ENCODE data around the gene MAP7D1.
"Not testable (repeated sequence)": the region's sequence is repeated elsewhere in the genome, so short reads cannot be mapped to it uniquely, and the experiment has no call there.

The MAP7D1 gene

DNA sequence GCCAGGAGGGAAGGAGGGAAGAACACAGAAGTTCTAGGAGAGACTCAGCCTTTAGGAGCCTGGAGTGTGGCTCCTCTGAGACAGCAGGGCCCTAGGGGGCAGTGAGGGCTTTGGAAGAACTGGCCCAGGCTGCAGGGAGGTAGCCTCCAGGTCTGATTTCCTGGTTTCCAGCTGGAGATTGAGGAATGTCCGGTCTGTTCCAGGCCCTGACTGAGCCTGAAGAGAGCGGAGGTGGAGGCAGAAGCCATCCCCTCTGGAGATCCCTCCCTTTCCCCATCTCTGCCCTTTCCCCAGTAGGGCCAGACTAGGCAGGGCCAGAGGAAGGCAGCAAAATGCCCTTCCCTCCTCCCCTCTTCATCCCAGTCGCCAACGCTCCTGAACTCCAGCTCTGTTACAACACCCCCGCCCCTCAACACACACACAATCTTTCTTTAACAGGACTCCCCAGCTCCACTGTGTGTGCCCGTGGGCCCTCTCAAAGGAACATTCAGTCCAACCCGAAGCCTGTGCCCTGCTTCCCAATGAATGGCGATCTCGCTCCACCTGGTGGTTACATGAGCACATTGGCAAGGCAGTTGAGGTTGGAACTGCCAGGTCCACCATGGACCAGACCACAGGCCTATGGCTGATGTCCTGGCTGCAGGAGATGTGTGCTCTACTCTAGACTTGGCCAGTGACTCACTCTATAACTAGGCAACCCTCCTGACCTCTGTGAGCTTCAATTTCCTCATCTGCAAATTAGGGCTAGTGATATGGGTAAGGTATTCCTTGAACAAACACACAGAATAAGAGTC is 32.0 kb downstream of the MAP7D1 start:
- DNase-seq (ENCODE audit: low read depth, low spot score): peak; percentile 37
- H3K27ac ChIP-seq: peak overlapping the region; percentile 74

- not testable (repeated sequence) for DNase-seq (ENCODE audit: low read depth, low spot score); H3K27ac ChIP-seq
These were observed 40.8 kb downstream of the MAP7D1 start for GRCh38 chr1:36196805-36197204.

DNA sequence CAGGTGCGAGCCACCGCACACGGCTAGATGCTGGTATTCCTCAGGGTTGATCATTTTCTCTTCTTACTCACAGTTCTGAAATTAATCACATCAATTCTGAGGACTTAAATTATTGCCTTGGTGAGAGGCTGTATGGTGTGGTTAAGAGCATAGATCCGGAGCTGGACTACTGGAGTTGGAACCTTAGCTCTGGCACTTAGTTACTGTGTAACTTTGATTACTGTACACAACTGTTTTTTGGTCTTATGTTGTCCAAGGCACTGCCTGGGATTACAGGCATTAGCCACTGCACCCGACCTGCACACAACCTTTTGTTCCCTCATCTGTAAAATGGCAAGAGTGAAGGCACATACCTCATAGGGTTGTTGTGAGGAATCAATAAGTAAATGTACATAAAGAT is 42.7 kb downstream of the MAP7D1 start:
- H3K27ac ChIP-seq: no peak overlapping the region
- no peak for DNase-seq (ENCODE audit: low read depth, low spot score)

DNA sequence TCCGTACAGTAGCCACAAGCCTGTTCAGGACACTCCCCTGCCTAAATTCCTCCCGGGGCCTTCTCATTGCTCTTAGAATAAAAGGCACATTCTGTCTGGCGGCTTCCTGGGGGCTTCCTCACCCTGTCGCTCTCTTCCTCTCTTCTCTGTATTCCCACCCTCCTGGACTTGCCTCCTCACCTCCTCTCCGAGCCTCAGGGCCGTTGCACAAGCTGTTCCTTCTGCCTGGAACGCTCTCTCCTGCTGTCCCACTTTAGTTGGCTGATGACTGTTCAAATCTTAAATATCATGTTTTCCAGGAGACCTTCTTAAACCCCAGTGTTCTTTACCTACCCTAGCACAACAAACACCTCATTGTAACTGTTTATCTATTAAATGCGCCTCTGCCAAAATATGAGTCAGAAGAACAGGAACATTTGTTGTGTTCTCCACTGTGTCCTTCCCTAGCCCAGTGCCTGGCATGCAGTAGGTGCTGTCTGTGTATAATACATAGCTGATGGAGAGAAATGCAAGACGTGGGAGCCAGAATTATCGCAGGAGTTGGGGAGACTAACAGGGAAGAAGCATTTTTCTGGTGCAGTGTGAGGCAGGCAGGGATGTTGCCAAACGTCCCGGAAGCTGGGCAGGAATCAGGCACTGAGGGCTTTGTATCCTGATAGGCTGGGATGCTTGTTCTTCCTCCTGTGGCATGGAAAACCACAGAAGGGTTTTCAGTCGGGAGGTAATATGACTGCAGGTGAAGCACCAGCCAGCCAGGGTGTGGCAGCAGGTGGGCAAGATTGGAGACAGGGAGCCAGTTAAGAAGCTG is 44.2 kb downstream of the MAP7D1 start:
- H3K27ac ChIP-seq: peak overlapping the region; percentile 20
- no peak for DNase-seq (ENCODE audit: low read depth, low spot score)

DNA sequence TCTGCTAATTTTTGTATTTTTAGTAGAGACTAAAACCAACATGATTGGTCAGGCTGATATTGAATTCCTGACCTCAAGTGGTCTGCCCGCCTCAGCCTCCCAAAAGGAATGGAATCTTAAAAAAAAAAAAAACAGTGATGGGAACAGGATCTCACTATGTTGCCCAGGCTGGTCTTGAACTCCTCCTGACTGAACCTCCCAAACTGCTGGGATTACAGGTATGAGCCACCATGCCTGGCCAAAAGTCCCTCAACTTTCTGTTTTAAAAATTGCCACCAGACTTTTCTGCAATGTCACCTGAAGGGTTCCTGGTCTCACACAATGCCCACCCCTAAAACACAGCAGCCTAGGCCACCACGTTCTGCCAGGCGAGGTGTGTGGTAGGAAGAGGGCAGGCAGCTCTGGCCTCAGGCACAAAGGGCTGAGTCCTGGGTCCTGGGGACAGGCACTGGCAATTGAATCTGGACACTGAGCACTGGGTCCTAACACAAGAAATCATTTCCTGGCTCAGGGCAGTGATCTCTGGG is 47.1 kb downstream of the MAP7D1 start:
- H3K27ac ChIP-seq: no peak overlapping the region
- no peak for DNase-seq (ENCODE audit: low read depth, low spot score)

- no peak for DNase-seq (ENCODE audit: low read depth, low spot score)
These were observed 47.8 kb downstream of the MAP7D1 start for GRCh38 chr1:36203554-36204346.

DNA sequence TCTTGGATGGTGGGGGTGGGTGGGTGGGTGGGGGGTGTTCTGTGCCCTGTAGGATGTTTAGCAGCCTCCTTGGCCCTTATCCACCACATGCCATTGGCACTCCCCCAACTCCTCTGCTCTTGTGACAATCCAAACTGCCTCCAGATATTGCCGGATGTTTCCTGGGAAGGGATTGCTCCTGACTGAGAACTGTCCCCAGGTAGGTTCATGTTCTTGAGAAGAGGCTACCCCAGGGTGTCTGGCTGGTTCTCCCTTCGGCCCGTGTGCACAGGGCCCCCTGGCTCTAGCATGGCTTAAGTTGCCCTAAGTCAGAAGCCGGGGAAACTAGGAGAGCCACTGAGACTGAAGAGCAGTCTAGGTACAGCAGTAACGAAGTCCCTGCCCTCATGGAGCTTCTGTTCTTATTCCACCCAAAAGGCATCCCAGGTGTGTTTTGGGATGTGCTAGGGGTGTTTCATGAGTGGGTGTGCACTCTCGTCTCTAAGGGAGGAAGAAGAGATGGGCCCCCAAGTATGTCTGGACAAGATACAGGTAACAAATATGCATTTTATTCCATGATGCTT is 48.5 kb downstream of the MAP7D1 start:
- H3K27ac ChIP-seq: no peak overlapping the region
- DNase-seq (ENCODE audit: low read depth, low spot score): no peak

More at GRCh38 chr1:36203554-36204346, 47.8 kb downstream of the MAP7D1 start:
- H3K27ac ChIP-seq: no peak overlapping the region

GRCh38 chr1:36206323-36206858 is 50.4 kb downstream of the MAP7D1 start:
- no peak for DNase-seq (ENCODE audit: low read depth, low spot score)
- H3K27ac ChIP-seq: no peak overlapping the region

- H3K27ac ChIP-seq: no peak overlapping the region
- no peak for DNase-seq (ENCODE audit: low read depth, low spot score)
These were observed 51.4 kb downstream of the MAP7D1 start for GRCh38 chr1:36207339-36207738.

DNA sequence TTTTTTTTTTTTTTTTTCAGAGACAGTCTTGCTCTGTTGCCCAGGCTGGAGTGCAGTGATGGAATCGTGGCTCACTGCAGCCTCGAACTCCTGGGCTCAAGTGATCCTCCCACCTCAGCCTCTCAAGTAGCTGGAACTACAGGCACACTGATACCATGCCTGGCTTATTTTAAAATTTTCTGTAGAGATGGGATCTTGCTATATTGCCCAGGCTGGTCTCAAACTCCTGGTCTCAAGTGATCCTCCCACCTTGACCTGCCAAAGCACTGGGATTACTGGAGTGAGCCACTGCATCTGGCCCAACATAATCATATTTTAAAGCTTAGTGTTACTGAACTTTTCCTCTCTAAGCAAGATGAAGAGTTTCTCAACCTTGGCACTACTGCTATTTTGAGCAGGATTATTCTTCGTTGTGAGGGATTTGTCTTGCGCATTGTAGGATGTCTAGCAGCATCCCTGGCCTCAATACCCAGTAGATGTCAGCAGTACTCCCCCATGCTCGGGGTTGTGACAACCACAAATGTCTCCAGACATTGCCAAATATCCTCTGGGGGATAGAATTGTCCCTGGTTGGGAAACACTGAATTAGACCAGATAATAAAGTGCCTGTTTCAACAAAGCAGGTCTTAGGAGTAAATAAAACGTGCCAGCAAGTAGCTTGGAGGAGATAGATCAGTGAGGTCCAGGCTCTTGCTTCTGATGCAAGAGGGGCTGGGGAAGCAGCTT is 53.2 kb downstream of the MAP7D1 start:
- H3K27ac ChIP-seq: no peak overlapping the region
- DNase-seq (ENCODE audit: low read depth, low spot score): no peak

DNA sequence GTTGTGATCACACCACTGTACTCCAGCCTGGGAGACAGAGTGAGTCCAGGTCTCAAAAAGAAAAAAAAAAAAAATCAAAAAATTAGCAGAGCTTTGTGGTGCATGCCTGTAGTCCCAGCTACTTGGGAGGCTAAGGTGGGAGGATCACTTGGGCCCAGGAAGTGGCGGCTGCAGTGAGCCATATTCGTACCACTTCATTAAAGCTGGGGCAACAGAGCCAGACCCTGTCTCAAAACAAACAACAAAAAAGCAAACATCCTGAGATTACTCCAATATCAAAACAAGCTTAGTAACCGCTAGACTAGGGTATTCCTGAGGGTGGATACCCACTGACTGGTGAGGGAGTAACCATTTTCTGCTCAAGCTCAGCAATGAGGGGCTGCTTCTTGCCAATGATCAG is 55.3 kb downstream of the MAP7D1 start:
- no peak overlapping the region for H3K27ac ChIP-seq
- no peak for DNase-seq (ENCODE audit: low read depth, low spot score)

GRCh38 chr1:36211841-36212240 is 55.9 kb downstream of the MAP7D1 start:
- no peak for DNase-seq (ENCODE audit: low read depth, low spot score)
- peak overlapping the region; percentile 16 for H3K27ac ChIP-seq

- peak overlapping the region; percentile 16 for H3K27ac ChIP-seq
- no peak for DNase-seq (ENCODE audit: low read depth, low spot score)
These were observed 56.8 kb downstream of the MAP7D1 start for GRCh38 chr1:36212782-36213181.

- no peak for DNase-seq (ENCODE audit: low read depth, low spot score)
- H3K27ac ChIP-seq: no peak overlapping the region
These were observed 61.7 kb downstream of the MAP7D1 start for GRCh38 chr1:36217670-36218069.

DNA sequence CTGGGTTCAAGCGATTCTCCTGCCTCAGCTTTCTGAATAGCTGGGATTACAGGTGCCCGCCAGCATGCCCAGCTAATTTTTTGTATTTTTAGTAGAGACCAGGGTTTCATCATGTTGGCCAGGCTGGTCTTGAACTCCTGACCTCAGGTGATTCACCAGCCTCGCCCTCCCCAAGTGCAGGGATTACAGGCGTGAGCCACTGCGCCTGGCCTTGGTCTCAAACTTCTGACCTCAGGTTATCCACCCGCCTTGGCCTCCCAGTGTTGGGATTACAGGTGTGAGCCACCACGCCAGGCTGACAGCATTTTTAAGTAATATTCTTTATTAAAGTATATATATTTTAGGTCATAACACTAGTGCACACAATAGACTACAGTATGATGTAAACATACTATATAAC is 65.9 kb downstream of the MAP7D1 start:
- not testable (repeated sequence) for H3K27ac ChIP-seq; DNase-seq (ENCODE audit: low read depth, low spot score)

- DNase-seq (ENCODE audit: low read depth, low spot score): no peak
- peak overlapping the region; percentile 92 for H3K27ac ChIP-seq
These were observed 66.8 kb downstream of the MAP7D1 start for GRCh38 chr1:36222481-36223380.

DNA sequence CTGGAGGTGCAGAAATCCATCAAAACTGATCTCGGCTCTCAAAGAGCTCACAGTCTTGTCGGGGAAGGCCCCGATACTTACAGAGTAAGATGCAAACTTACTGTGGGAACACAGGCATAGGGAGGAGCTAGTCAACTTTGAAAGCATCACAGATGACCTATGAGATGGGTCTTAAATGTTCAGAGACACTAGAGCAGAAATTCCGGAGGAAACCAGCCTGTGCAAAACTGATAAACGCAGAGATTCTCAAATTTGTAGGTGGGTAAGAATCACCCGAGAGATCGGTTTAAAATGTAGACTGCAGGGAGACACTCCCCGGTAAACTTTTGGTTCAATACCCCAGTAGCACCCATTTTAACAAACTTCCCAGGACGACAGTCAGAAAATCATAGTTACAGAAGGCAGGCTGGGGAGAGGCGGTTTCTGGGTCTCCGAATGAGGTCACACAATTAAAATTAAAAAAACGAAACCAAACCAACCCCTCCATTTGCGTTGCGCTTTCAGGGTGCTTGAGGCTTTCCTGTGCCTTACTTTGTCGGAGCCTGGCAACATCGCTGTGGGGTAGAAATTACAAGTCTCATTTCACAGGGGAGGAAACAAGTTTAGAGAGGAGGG is 67.5 kb downstream of the MAP7D1 start:
- DNase-seq (ENCODE audit: low read depth, low spot score): no peak
- peak overlapping the region; percentile 92 for H3K27ac ChIP-seq
